Peyer's patch (tissue), 4 donors: ENCODE measurements around the gene ADGRG3. TPM values are rescaled to one million over a fixed set of nuclear protein-coding genes. Genes with fewer than 3 reads are reported as not detected.
A peak's percentile ranks its signal among the peaks of the same experiment; 100 is the strongest.

Source experiments
- DNase-seq, 3 donors: peaks; one replicate each; pipeline ENCODE4 v3.0.0-alpha.2; 2017 to 2019
- H3K27ac ChIP-seq, 4 donors: fragments of 200-600 bp; sonication (generic); one replicate each; pipeline ENCODE4 v1.5.1; 2016 to 2019
- H3K27me3 ChIP-seq, 2 donors: fragments of 200-600 bp; sonication (generic); one replicate each; pipeline ENCODE4 v1.5.1; 2019
- H3K36me3 ChIP-seq, 3 donors: fragments of 200-600 bp; sonication (generic); one replicate each; pipeline ENCODE4 v1.5.1; 2016 to 2019
- H3K4me1 ChIP-seq, 4 donors: fragments of 200-600 bp; sonication (generic); one replicate each; pipeline ENCODE4 v1.5.1; 2016 to 2019
- H3K4me3 ChIP-seq, 4 donors: fragments of 200-600 bp; sonication (generic); 1 replicate in 3 of 4; 2 replicates in 1 of 4; pipeline ENCODE4 v1.5.1; 2016 to 2019; ENCODE audit warnings: mild to moderate bottlenecking in 1 of 4
- H3K9me3 ChIP-seq, 4 donors: fragments of 200-600 bp; sonication (generic); one replicate each; pipeline ENCODE4 v1.5.1; 2016 to 2019; ENCODE audit warnings: mild to moderate bottlenecking in 1 of 4
- CTCF ChIP-seq, 6 experiments: fragments of 450-650 bp in 4 of 6; fragments of 200-600 bp in 2 of 6; sonication (generic) in 1 of 6; IDR thresholded peaks; one replicate each; pipeline ENCODE4 v1.5.1; 2017 to 2019; ENCODE audit warnings: antibody characterized with exemption in 6 of 6, mild to moderate bottlenecking in 3 of 6, moderate library complexity in 1 of 6
- POLR2A ChIP-seq, 2 donors: fragments of 450-650 bp; IDR thresholded peaks; one replicate each; pipeline ENCODE4 v1.5.1; 2017; ENCODE audit warnings: antibody characterized with exemption in 2 of 2, mild to moderate bottlenecking in 2 of 2, moderate library complexity in 2 of 2
- total RNA-seq, 4 donors: library from RNA; depleted of rRNA; stranded (reverse); fragments of >200 nt; gene quantifications; one replicate each; pipeline ENCODE4 v1.1.0, GENCODE V29; 2016

Gene ADGRG3
- total RNA-seq, 4 donors from 2014 or later, result 0.47 to 4.1 (median 1.9) TPM

GRCh38 chr16:57725151-57725550 is 57.0 kb downstream of the ADGRG3 start:
- Histone ChIP-seq H3K9me3 (no peaks in the 10 kb centered on the region), H3K36me3 (no peaks in the 10 kb centered on the region), H3K4me3 (no peak overlapping the region), H3K27ac (no peak overlapping the region), H3K4me1 (no peaks in the 10 kb centered on the region), H3K27me3 (no peaks in the 10 kb centered on the region)
- TF ChIP-seq POLR2A (IDR thresholded peaks at IDR 0.05) (no peak), CTCF (IDR thresholded peaks at IDR 0.05) (no peak)
- DNase-seq, result peak in 1 of 3 donors; percentile 15

- H3K4me3 ChIP-seq, result no peak overlapping the region
- no peak overlapping the region for H3K27ac ChIP-seq
- no peaks in the 10 kb centered on the region for H3K27me3 ChIP-seq
- TF ChIP-seq POLR2A (IDR thresholded peaks at IDR 0.05), result no peak
- no peak for TF ChIP-seq CTCF (IDR thresholded peaks at IDR 0.05)
- H3K9me3 ChIP-seq, result no peaks in the 10 kb centered on the region
- H3K4me1 ChIP-seq, result no peaks in the 10 kb centered on the region
- H3K36me3 ChIP-seq, result no peaks in the 10 kb centered on the region
- DNase-seq, result no peak
These were observed 57.4 kb downstream of the ADGRG3 start for GRCh38 chr16:57725554-57725953.

GRCh38 chr16:57725976-57726375 is 57.9 kb downstream of the ADGRG3 start:
- Histone ChIP-seq H3K4me3 (no peak overlapping the region), H3K9me3 (no peaks in the 10 kb centered on the region), H3K27me3 (no peaks in the 10 kb centered on the region), H3K4me1 (no peaks in the 10 kb centered on the region), H3K36me3 (no peaks in the 10 kb centered on the region), H3K27ac (no peak overlapping the region)
- DNase-seq, result peak in 1 of 3 donors; percentile 39
- TF ChIP-seq POLR2A (IDR thresholded peaks at IDR 0.05) (no peak), CTCF (IDR thresholded peaks at IDR 0.05) (no peak)

GRCh38 chr16:57726433-57726947 is 58.4 kb downstream of the ADGRG3 start:
- no peaks in the 10 kb centered on the region for H3K9me3 ChIP-seq
- H3K36me3 ChIP-seq, result no peaks in the 10 kb centered on the region
- H3K4me1 ChIP-seq, result no peaks in the 10 kb centered on the region
- H3K4me3 ChIP-seq, result no peak overlapping the region
- H3K27me3 ChIP-seq, result no peaks in the 10 kb centered on the region
- TF ChIP-seq POLR2A (IDR thresholded peaks at IDR 0.05), result no peak
- TF ChIP-seq CTCF (IDR thresholded peaks at IDR 0.05), result no peak
- peak in 1 of 3 donors; percentile 7 for DNase-seq
- H3K27ac ChIP-seq, result no peak overlapping the region

GRCh38 chr16:57727610-57728009 is 59.5 kb downstream of the ADGRG3 start:
- no peaks in the 10 kb centered on the region for H3K4me1 ChIP-seq
- TF ChIP-seq CTCF (IDR thresholded peaks at IDR 0.05), result no peak
- TF ChIP-seq POLR2A (IDR thresholded peaks at IDR 0.05), result no peak
- peak in 1 of 3 donors; percentile 34 for DNase-seq

More at GRCh38 chr16:57727610-57728009, 59.5 kb downstream of the ADGRG3 start:
- Histone ChIP-seq H3K36me3 (no peaks in the 10 kb centered on the region), H3K27ac (no peak overlapping the region), H3K4me3 (no peak overlapping the region), H3K9me3 (no peaks in the 10 kb centered on the region), H3K27me3 (no peaks in the 10 kb centered on the region)
